Activated CD4-positive, alpha-beta T cell treated with anti-CD3 and anti-CD28 coated beads, Interleukin-2, amount 50 U/mL, for 4 hours (primary cell): ENCODE measurements around the gene UNC45B.
A peak's percentile ranks its signal among the peaks of the same experiment; 100 is the strongest.
"Not testable (repeated sequence)": the region's sequence is repeated elsewhere in the genome, so short reads cannot be mapped to it uniquely, and the experiment has no call there.

Experiments used
- DNase-seq, 2 experiments: peaks; one replicate each; pipeline ENCODE4 v3.0.0-alpha.2; 2020

Gene UNC45B, protein sequence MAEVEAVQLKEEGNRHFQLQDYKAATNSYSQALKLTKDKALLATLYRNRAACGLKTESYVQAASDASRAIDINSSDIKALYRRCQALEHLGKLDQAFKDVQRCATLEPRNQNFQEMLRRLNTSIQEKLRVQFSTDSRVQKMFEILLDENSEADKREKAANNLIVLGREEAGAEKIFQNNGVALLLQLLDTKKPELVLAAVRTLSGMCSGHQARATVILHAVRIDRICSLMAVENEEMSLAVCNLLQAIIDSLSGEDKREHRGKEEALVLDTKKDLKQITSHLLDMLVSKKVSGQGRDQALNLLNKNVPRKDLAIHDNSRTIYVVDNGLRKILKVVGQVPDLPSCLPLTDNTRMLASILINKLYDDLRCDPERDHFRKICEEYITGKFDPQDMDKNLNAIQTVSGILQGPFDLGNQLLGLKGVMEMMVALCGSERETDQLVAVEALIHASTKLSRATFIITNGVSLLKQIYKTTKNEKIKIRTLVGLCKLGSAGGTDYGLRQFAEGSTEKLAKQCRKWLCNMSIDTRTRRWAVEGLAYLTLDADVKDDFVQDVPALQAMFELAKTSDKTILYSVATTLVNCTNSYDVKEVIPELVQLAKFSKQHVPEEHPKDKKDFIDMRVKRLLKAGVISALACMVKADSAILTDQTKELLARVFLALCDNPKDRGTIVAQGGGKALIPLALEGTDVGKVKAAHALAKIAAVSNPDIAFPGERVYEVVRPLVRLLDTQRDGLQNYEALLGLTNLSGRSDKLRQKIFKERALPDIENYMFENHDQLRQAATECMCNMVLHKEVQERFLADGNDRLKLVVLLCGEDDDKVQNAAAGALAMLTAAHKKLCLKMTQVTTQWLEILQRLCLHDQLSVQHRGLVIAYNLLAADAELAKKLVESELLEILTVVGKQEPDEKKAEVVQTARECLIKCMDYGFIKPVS

DNA sequence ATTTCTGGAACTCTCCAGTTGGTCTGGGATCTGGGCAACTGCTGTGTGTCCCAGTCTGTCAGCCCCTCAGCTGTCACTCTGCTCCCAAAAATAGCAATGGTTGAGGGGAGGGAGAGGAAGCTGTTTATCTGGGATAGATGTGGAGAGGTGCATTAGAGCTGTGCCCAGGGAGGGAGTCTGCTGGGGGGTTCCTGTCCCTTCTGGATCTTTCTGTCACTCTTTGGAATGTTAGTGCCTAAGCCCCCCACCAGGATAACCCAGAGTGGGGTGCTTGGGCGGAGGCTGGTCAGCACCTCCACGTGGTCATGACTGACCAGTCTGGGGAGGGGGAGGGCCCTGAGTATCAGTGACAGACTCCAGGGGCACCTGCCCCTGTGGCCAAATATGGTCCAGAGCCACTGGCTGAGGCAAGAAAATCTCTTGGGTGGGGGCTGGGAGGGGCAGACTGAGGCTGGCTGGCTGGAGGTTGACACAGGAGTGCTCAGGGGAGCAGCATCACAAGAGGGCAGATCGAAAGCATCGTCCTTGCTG lies at the start of gene UNC45B:
Gene UNC45B, plus strand, starts transcription at position 443 of the 531 bp plus-strand sequence. CDS start 447 bp downstream, outside the sequence.
- DNase-seq: no peak

DNA sequence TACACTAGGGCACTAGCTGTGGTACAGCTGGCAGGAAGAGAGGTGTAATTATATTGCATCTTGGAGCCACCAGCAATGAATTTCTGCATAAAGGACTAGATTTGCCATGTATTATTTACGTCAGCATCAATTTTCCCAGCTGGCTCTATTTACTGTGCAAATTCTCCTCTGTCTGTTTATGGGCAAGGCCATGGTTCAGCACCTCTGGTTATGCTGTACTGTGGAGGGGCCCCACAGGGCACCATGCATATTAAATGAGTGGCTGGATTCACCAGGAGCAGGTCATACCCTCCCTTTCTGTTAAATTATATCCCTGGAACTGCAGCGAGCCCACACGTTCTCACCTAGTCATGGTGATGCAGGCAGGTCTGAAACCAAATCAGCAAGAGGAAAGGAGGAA lies 47.7 kb upstream of the UNC45B start:
- no peak for DNase-seq

DNA sequence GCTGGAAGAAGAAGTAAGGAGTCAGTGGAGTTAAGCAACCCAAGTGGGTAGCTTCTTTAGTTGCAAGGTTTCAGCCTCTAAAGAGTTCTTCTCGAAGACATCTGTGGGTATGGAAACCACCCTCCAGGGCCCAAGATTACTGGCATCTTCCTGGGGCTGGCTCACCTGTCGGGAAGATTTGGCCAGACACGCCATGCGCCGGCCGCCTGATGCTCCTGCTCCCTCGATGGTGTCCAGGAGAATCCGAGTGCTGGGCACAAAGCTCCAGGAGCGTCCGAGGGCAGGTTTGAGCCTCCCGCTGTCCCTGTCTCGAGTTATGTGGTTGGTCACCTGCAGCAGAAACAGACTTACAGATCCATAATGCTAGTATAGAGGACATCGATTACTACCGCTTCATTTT lies 46.6 kb upstream of the UNC45B start:
- DNase-seq: no peak

DNA sequence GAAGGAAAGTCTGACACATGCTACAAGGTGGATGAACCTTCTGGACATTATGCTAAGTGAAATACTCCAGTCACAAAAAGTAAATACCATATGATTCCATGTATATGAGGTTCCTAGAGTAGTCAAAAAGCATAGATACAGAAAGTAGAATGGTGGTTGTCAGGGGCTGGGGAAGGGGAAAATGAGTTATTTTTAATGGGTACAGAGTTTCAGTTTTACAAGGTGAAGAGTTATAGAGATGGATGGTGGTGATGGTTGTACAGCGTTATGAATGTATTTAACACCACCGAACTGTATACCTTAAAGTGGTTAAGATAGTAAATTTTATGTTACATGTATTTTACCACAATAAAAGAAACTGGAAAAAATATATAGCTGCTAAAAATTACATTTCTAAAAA lies 45.9 kb upstream of the UNC45B start:
- no peak for DNase-seq

DNA sequence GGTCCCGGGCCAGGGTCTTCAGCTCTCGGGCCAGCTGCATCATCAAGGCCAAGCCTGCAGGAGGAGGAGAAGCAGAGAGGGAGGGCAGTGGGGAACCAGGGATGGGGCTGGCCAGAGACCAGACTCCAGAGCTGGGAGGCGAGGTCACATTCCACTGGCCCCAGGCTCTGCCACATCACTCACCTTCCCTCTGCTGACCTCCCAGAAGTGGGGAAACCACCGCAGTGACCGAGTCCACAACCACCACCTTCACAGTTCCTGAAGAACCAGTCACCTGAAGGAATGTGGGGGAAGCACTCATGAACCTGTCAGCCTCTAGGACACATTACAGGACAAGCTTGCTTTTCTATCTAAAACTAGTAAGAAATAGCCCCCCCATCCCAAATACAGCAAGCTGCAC lies 44.3 kb upstream of the UNC45B start:
- DNase-seq: no peak

DNA sequence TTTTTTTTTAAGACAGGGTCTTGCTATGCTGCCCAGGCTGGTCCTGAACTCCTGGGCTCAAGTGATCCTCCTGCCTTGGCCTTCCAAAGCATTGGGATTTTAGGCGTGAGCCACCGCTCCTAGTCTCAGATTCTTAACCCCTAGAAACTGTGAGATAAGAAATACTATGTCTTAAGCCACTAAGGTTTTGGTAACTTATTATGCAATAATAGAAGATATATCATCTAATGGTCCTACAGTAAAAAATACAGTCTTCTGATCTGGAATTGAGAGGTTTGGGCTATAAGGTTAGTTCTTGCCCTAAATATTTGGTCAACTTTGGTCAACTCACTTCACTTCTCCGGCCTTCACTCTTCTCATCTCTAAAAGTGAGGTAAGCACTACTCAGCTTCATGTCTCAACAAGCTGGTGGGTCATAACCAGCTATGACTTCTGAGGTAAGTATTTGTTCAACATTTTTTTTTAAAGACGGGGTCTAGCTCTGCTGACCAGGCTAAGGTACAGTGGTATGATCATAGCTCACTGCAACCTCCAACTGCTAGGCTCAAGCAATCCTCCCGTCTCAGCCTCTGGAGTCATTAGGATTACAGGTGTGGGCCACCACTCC lies 42.7 kb upstream of the UNC45B start:
- DNase-seq: no peak

DNA sequence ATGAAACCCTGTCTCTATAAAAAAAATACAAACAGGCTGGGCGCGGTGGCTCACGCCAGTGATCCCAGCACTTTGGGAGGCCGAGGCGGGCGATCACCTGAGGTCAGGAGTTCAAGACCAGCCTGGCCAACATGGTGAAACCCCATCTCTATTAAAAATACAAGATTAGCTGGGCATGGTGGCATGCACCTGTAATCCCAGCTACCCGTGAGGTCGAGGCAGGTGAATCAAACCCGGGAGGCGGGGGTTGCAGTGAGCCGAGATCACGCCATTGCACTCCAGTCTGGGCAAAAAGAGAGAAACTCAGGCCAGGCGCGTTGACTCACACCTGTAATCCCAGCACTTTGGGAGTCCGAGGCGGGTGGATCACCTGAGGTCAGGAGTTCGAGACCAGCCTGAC lies 36.8 kb upstream of the UNC45B start:
- not testable (repeated sequence) for DNase-seq

DNA sequence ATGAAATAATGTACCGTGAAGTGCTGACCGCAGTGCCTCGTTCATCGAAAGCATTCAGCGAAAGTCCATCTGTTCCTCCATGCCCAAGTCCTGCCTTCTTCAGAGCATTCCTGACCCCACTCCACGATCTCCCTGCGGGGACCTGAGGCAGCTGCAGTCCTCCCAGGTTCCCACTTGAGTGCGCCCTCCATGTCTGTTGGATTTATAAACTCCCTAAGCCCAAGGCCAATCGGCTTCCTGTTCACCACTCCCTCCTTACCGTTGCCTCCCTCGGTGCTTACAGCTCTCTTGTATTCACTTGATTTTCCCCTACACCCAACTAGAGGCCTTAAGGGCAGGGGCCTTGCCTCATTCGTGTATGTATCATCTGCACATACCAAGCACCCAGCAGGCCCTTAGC lies 30.8 kb upstream of the UNC45B start:
- no peak for DNase-seq

DNA sequence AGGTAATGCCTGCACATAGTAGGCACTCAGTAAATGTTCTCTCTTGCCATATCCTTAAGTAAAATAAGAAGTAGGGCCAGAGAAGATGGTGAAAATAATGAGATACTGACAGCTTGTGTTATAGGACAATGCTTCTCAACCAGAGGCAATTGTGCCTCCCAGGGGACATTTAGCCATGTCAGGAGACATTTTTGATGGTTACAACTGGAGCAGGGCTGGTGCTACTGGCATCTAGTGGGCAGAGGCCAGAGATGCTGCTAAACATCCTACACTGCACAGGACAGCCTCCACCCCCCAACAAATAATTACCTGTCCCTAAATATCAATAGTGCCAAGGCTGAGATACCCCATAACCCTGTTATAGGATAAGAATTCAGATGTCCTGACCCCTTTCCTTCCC lies 29.6 kb upstream of the UNC45B start:
- DNase-seq: peak; percentile 11 to 31

DNA sequence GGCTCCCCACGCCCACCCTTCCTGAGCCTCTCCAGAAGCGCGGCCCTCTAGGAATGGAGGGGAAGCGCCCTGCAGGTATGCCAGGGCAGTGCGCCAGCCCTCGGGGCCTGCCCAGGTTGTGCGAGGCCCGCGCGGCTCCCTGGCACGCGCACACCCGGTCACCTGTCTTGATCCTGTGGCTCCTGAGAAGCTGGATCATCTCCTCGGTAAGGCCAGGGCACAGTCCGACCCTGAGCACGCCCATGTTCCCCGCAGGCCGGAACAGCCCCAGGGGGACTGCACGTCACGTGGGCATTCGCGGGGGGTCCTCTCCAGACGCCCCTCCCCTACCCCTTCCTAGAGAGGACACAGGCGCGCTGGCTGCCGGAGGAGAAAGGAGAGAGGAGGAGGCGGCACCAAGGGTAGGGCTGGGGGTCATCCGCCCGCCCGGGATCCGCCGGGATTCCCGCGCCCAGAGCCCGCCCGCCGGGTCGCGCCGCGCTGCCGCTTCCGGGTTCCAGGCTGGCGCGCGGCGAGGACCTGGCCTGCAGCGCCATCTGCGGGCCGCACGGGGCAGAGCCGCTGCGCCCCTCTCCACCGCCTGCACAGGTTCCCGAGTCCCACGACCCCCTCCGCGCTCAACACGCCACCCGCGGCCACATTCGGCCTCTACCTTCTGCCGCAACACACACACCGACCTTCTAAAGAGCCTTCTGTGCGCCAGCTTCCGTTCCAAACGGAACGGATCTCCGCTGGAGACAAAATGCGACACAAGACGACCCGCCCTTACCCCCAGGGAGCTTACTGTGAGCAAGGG lies 28.0 kb upstream of the UNC45B start, which contains the start of gene RAD51D:
Gene RAD51D, minus strand, starts transcription at position 491 of the 796 bp plus-strand sequence. Its CDS starts 247 bp downstream, at position 244.
- peak; percentile 67 to 69 for DNase-seq

DNA sequence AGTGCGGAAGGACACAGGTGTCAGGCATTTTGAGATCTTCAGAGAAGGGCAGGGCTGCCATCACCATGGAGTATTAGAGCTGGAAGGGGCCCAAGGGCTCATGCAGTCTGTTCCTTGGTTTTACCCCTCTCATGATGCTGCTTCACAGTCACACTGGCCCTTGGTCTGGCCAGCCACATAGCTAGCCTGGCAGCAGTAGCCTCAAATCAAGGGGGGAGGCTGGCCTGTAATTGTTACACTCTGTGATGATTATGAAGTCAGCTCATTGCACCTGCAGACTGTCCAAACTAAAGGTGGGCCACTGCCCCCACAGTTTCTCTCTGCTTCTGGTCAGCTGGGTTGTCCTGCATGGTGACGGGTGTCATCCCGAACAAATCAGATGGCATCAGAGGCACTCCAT lies 26.3 kb upstream of the UNC45B start, which contains the start of gene FNDC8:
Gene FNDC8, plus strand, starts transcription at position 301 of the 400 bp plus-strand sequence. Its CDS starts 79 bp downstream, at position 380.
- no peak for DNase-seq

DNA sequence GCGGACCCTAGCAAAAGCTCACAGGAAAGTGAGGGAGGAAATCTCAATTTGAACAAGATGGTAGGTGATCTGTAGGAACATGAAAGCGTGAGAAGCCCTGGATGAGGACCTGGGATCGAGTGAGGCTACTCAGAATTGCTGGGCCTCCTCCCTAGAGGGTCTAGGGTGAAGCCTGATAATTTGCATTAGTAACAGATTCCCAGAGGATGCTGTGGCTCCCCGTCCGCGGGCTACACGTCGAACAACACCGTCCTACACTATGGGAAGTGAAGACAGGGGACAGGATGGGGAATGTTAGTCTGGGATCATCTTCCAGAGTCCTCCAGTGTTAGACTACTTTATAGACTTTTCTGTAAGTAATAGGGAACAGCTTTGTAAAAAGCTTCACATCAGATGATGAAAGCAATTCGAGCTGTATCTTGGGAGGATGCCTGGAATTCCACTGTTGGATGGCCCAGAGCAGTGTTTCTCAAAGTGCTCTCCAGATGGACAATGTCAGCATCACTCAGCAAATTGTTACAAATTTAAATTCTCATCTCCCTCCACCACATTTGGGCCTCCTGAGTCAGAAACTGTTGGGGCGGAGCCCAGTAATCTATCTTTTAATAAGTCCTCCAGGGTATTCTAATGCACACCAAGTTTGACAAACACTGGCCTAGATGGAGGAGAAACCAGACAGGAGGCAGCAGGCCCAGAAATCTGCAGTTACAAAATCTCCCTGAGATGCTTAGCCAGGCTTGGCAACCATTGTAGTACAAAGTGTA lies 19.7 kb upstream of the UNC45B start:
- no peak for DNase-seq

DNA sequence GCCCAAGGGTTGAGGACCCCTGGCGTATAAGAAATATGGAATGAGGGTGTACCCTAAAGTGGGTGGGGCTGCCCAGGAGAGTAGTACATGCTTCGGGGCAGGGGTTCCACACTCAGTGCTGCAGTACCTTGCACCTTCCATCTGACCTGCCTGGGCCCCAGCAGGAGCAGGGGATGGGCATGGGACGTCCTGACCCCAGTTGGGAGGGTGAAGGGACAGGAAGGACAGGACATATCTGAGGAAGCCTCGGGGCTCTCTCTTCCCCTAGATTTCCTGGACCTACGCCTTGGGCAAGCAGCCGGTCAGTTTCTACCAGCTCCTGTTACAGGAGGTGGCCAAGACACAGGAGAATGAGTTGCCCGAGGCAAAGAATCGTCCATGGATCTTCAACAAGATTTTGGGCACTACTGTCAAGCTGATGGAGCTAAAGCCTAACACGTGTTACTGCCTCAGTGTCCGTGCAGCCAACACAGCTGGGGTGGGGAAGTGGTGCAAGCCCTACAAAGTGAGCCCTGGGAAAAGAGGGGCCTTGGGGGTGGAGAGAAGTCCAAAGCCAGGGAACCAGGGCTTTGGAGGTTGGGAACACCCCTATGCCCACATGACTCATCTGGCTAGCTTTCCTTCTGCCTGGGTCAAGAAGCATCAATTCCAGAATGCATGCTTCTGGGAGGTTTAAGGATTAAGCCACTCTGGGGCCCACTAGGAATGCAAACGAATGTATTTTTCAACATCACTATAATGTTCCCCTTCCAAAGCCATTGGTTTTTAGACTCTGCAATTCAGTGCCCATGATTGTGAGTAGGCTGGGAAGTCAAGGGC lies 18.3 kb upstream of the UNC45B start:
- no peak for DNase-seq

DNA sequence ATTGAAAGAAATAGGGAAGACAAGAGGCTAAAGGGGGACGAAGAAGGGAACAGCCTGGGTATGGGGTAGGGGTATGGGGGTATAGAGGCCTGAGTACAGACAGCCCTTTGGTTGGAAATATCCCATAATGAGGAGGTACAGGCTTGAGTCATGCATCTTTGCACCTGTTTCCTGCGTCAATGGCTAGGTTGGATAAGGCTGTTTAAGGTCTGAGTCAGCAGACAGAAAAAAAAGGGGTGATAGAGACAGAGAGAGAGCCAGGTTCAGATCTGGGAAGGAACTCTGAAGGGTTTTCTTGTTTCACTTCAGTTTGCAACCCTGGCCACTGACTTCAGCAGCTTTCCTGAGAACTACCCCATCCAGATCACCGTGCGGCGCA lies 17.7 kb upstream of the UNC45B start:
- DNase-seq: no peak

DNA sequence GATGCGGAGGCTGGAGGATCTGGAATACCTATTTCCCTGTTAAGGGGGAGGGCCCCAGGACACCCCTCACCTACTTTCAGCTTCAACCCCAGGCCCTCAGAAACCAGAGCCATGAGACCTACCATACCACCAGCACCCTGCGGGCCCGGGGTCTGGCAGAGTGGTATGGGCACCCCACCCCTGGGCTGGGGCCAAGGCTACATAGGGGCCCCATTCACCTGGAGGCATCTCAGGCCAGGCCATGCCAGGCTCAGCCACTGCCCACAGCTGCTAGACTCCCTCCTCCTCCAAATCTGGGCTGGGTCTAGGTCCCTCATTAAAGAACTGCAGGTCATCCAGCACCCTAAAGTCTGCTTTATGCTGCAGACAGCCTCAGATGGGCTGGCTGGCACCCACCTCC lies 17.2 kb upstream of the UNC45B start:
- DNase-seq: no peak

DNA sequence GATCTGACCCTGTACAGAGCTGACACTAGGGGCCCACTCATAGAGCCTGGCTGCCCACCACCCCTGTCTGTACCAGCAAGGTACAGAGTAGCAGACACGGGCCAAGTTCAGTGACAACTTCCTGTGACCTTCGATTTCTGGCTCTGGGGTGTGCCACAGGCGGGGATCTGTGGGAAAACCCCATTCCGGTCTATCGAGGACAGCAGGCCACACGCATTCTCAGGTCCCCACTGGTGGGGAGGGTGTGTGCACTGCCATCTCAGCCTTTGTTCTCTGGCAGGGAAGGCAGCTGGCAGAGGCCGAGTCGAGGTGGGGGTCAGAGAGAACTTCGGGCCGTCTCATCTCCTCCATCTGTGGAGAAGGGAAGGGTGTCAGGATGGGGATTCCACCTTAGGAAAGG lies 15.5 kb upstream of the UNC45B start:
- DNase-seq: no peak

DNA sequence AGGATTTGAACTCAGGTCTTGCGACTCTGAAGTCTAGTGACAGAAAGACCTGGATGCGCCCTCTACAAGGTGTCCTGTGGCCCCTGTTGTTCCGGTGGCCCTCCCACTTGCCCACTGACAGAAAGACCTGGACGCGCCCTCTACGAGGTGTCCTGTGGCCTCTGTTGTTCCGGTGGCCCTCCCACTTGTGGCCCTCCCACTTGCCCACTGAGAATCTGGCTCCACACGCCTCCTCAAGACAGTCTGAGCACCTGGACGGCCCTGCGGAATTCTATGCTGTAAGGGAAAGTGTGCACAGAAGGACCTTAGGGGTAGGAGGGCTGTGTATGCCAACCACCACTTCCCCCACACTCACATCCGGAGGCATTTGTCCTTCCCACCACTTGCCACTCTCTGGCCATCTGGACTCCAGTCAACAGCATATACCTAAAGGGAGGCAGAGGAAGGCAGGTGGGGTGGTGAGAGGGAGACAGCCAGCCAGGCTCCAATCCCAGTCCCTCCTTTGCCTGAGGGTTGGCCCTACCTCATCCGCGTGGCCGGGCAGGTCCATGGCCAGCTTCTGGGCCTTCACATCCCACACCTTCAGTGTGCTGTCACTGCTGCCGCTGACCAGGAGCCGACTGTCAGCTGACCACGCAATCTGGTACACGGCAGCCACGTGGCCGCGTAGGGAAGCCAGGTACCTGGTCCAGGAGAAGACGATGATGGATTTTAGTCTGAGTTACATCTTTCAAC lies 14.6 kb upstream of the UNC45B start:
- no peak for DNase-seq

DNA sequence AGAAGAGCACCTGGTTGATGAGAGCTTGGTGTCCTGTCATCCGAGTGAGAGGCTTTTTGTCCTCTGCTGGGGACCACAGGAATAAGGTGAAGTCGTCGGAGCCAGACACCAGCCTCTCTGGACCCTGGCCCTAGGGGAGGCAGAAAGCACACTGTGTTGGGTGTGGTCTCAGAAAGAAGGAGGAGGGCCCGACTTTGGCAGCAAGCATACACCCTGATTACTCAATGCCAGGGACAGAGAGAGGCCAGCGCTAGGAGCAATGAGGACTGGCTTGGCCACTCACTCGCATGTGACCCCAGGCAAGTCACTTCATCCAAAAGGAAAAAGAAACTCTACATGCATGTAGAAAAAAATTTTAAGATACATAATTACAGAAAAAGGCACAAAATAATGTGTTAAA lies 12.3 kb upstream of the UNC45B start:
- DNase-seq: no peak

DNA sequence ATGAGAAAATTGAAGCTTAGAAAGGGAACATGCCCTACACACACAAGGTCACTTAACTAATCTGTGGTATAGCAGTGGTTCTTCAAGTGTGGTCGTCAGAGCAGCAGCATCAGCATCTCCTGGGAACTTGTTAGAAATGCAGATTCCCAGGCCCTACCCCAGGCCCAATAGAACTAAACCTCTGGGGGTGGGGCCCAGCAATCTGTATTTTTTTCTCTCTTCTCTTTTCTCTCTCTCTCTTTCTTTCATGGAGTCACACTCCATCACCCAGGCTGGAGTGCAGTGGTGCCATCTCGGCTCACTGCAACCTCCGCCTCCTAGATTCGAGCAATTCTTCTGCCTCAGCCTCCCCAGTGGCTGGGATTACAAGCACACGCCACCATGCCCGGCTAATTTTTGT lies 9.4 kb upstream of the UNC45B start:
- no peak for DNase-seq
